Transverse colon (tissue), 3 donors: ENCODE results near the gene VAPA.

Experiments
- CTCF ChIP-seq, 5 experiments: fragments of 200-600 bp in 3 of 5; fragments of 450-650 bp in 2 of 5; sonication (generic) in 3 of 5; IDR thresholded peaks; 1 replicate in 2 of 5; 2 replicates in 3 of 5; pipeline ENCODE4 v1.5.1; 2016 to 2017; ENCODE audit warnings: antibody characterized with exemption in 5 of 5, inconsistent platforms in 3 of 5, mild to moderate bottlenecking in 2 of 5, moderate library complexity in 1 of 5
- EP300 ChIP-seq: sonication (generic); formaldehyde crosslinking; IDR thresholded peaks from one replicate; pipeline ENCODE4 v1.6.1; 2017; ENCODE audit warnings: antibody characterized with exemption, low read depth
- POLR2A ChIP-seq: fragments of 450-650 bp; IDR thresholded peaks from one replicate; pipeline ENCODE4 v1.6.1; 2016; ENCODE audit warnings: antibody characterized with exemption, mild to moderate bottlenecking, moderate library complexity

DNA sequence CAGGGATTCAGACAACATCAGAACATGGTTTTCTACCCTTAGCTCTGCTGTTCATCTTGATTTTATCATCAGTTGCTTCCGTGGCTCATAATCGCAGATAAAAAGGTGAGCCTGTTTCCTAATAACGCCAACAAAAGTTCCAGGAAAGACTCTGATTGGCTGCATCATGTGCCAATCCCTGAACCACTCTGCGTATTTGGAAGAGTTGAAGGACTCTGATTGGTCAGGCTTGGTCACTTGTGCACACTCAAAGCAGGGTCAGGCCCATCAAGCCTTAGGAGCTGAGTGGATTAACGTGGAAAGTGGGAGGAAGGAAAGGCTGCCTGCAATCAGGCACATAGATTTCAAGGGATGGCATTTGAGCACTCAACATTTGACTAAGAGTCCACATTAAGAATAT is 16.7 kb upstream of the VAPA start:
- TF ChIP-seq CTCF (IDR thresholded peaks at IDR 0.05) (no peak), POLR2A (no peak), EP300 (no peak)
